HG03060 (cell line): ENCODE measurements around the gene CGB7.

ENCODE experiments used
- ATAC-seq: cut with Tn5 transposase; IDR thresholded peaks from one replicate; pipeline ENCODE4 v1.9.1; 2021; ENCODE audit warnings: low read depth, moderate number of reproducible peaks; ENCODE audit not compliant: unreplicated experiment

The CGB7 gene

GRCh38 chr19:49017666-49018351 is 39.7 kb downstream of the CGB7 start:
- ATAC-seq: no peak

- no peak for ATAC-seq
Observed at GRCh38 chr19:49017041-49017665, 40.4 kb downstream of the CGB7 start, which contains the start of gene LHB. Gene LHB (minus strand): TSS chr19:49017091. CDS start chr19:49017081, 10 bp downstream.

- ATAC-seq: no peak
Observed at GRCh38 chr19:49016067-49016839, 41.3 kb downstream of the CGB7 start.

- no peak for ATAC-seq
Observed at GRCh38 chr19:49014870-49015255, 42.7 kb downstream of the CGB7 start.

- no peak for ATAC-seq
Observed at GRCh38 chr19:49014123-49014869, 43.3 kb downstream of the CGB7 start.

- no peak for ATAC-seq
Observed at GRCh38 chr19:49011194-49011593, 46.4 kb downstream of the CGB7 start.

GRCh38 chr19:49010453-49010852 is 47.1 kb downstream of the CGB7 start:
- no peak for ATAC-seq

- no peak for ATAC-seq
Observed at GRCh38 chr19:49009828-49010227, 47.7 kb downstream of the CGB7 start.

- ATAC-seq: no peak
Observed at GRCh38 chr19:49006905-49007304, 50.6 kb downstream of the CGB7 start.

GRCh38 chr19:49004964-49005614 is 52.5 kb downstream of the CGB7 start:
- no peak for ATAC-seq
